ENCODE measurements around the gene LCE2A.
A peak's percentile ranks its signal among the peaks of the same experiment; 100 is the strongest.

LCE2A gene

GRCh38 chr1:152707860-152708259 is 9.7 kb downstream of the LCE2A start, which contains the start of gene LCE4A:
LCE4A (plus strand) TSS chr1:152708160; CDS start chr1:152709076, 916 bp downstream.
- in situ Hi-C loops (cut with MboI; ENCODE audit: low pct_unique_long_range_greater_than_20kb, low sequenced_read_pairs, unreplicated experiment), result no loop called here
- no peak for DNase-seq (ENCODE audit: low spot score)
- no peak for TF ChIP-seq CTCF (IDR thresholded peaks at IDR 0.05; ENCODE audit: extremely low read depth, insufficient read depth, missing control alignments)

- in situ Hi-C loops (cut with MboI; ENCODE audit: low pct_unique_long_range_greater_than_20kb, low sequenced_read_pairs, unreplicated experiment), result no loop called here
- DNase-seq (ENCODE audit: low spot score), result no peak
- TF ChIP-seq CTCF (IDR thresholded peaks at IDR 0.05; ENCODE audit: extremely low read depth, insufficient read depth, missing control alignments), result no peak
Observed at GRCh38 chr1:152718238-152718637, 20.1 kb downstream of the LCE2A start.

GRCh38 chr1:152725261-152725660 is 27.1 kb downstream of the LCE2A start:
- in situ Hi-C loops (cut with MboI; ENCODE audit: low pct_unique_long_range_greater_than_20kb, low sequenced_read_pairs, unreplicated experiment), result no loop called here
- no peak for TF ChIP-seq CTCF (IDR thresholded peaks at IDR 0.05; ENCODE audit: extremely low read depth, insufficient read depth, missing control alignments)
- no peak for DNase-seq (ENCODE audit: low spot score)

GRCh38 chr1:152728986-152729385 is 30.8 kb downstream of the LCE2A start:
- no peak for TF ChIP-seq CTCF (IDR thresholded peaks at IDR 0.05; ENCODE audit: extremely low read depth, insufficient read depth, missing control alignments)
- no peak for DNase-seq (ENCODE audit: low spot score)
- in situ Hi-C loops (cut with MboI; ENCODE audit: low pct_unique_long_range_greater_than_20kb, low sequenced_read_pairs, unreplicated experiment), result no loop called here

GRCh38 chr1:152735648-152736047 is 37.5 kb downstream of the LCE2A start:
- no peak for DNase-seq (ENCODE audit: low spot score)
- in situ Hi-C loops (cut with MboI; ENCODE audit: low pct_unique_long_range_greater_than_20kb, low sequenced_read_pairs, unreplicated experiment), result no loop called here
- TF ChIP-seq CTCF (IDR thresholded peaks at IDR 0.05; ENCODE audit: extremely low read depth, insufficient read depth, missing control alignments), result peak; percentile 15

- in situ Hi-C loops (cut with MboI; ENCODE audit: low pct_unique_long_range_greater_than_20kb, low sequenced_read_pairs, unreplicated experiment), result no loop called here
- no peak for TF ChIP-seq CTCF (IDR thresholded peaks at IDR 0.05; ENCODE audit: extremely low read depth, insufficient read depth, missing control alignments)
- no peak for DNase-seq (ENCODE audit: low spot score)
Observed at GRCh38 chr1:152737997-152738396, 39.9 kb downstream of the LCE2A start.

- no peak for DNase-seq (ENCODE audit: low spot score)
- in situ Hi-C loops (cut with MboI; ENCODE audit: low pct_unique_long_range_greater_than_20kb, low sequenced_read_pairs, unreplicated experiment), result no loop called here
- no peak for TF ChIP-seq CTCF (IDR thresholded peaks at IDR 0.05; ENCODE audit: extremely low read depth, insufficient read depth, missing control alignments)
Observed at GRCh38 chr1:152739841-152740240, 41.7 kb downstream of the LCE2A start.

All from GM13977 (cell line).